Prostate gland (tissue), 2 donors: Measurements from ENCODE around the gene LRFN4.

Experiments
- CTCF ChIP-seq, 4 experiments: fragments of 200-600 bp in 2 of 4; fragments of 450-650 bp in 2 of 4; sonication (generic) in 2 of 4; IDR thresholded peaks; 1 replicate in 3 of 4; 2 replicates in 1 of 4; pipeline ENCODE4 v1.5.1; 2016 to 2019; ENCODE audit warnings: antibody characterized with exemption in 4 of 4, mild to moderate bottlenecking in 2 of 4, moderate library complexity in 2 of 4
- POLR2AphosphoS5 ChIP-seq: sonication (generic); formaldehyde crosslinking; IDR thresholded peaks from one replicate; pipeline ENCODE4 v1.6.1; 2017; ENCODE audit warnings: antibody characterized with exemption

- TF ChIP-seq CTCF (IDR thresholded peaks at IDR 0.05) (no peak), POLR2AphosphoS5 (no peak)
Observed at GRCh38 chr11:66856496-66857233, at the start of gene LRFN4.
